GM21367 (cell line): Measurements from ENCODE around the gene SUZ12.
"Not testable (repeated sequence)": the region's sequence is repeated elsewhere in the genome, so short reads cannot be mapped to it uniquely, and the experiment has no call there.

ENCODE experiments used
- ATAC-seq: cut with Tn5 transposase; IDR thresholded peaks from one replicate; pipeline ENCODE4 v1.9.1; 2021; ENCODE audit not compliant: unreplicated experiment

Gene SUZ12

GRCh38 chr17:31942396-31942795 lies 5.6 kb downstream of the SUZ12 start:
- not testable (repeated sequence) for ATAC-seq

GRCh38 chr17:31951953-31952352 lies 15.1 kb downstream of the SUZ12 start:
- not testable (repeated sequence) for ATAC-seq

- ATAC-seq = not testable (repeated sequence)
Observed at GRCh38 chr17:31964131-31964530, 27.3 kb downstream of the SUZ12 start.

GRCh38 chr17:31967648-31968047 lies 30.8 kb downstream of the SUZ12 start:
- ATAC-seq = no peak

- not testable (repeated sequence) for ATAC-seq
Observed at GRCh38 chr17:31970416-31970815, 33.6 kb downstream of the SUZ12 start.

- not testable (repeated sequence) for ATAC-seq
Observed at GRCh38 chr17:31974269-31975071, 37.7 kb downstream of the SUZ12 start.

GRCh38 chr17:31975391-31975790 lies 38.6 kb downstream of the SUZ12 start:
- not testable (repeated sequence) for ATAC-seq

- not testable (repeated sequence) for ATAC-seq
Observed at GRCh38 chr17:31991821-31992220, 55.0 kb downstream of the SUZ12 start.

- no peak for ATAC-seq
Observed at GRCh38 chr17:31997005-31997404, 60.2 kb downstream of the SUZ12 start.

GRCh38 chr17:32006957-32007462 lies 70.2 kb downstream of the SUZ12 start, which contains the start of gene LRRC37B:
LRRC37B (plus strand) TSS chr17:32007383; CDS start chr17:32021393, 14,010 bp downstream.
- ATAC-seq = peak; percentile 79

GRCh38 chr17:32007463-32008298 lies 70.9 kb downstream of the SUZ12 start:
- no peak for ATAC-seq

- ATAC-seq = no peak
Observed at GRCh38 chr17:32009262-32009542, 72.4 kb downstream of the SUZ12 start.

GRCh38 chr17:32010114-32010513 lies 73.3 kb downstream of the SUZ12 start:
- ATAC-seq = no peak

- no peak for ATAC-seq
Observed at GRCh38 chr17:32015245-32016013, 78.6 kb downstream of the SUZ12 start.

GRCh38 chr17:32016231-32016630 lies 79.4 kb downstream of the SUZ12 start:
- no peak for ATAC-seq

- no peak for ATAC-seq
Observed at GRCh38 chr17:32019228-32019627, 82.4 kb downstream of the SUZ12 start.

GRCh38 chr17:32020943-32021614 lies 84.3 kb downstream of the SUZ12 start:
- ATAC-seq = no peak

GRCh38 chr17:32021615-32021955 lies 84.8 kb downstream of the SUZ12 start:
- ATAC-seq = no peak

GRCh38 chr17:32022554-32022953 lies 85.7 kb downstream of the SUZ12 start:
- not testable (repeated sequence) for ATAC-seq

- not testable (repeated sequence) for ATAC-seq
Observed at GRCh38 chr17:32027271-32027670, 90.5 kb downstream of the SUZ12 start.

GRCh38 chr17:32033223-32033622 lies 96.4 kb downstream of the SUZ12 start:
- ATAC-seq = no peak
